ENCODE data around the gene APBB1. TPM values are rescaled to one million over a fixed set of nuclear protein-coding genes. Genes with fewer than 3 reads are reported as not detected.

Gene APBB1
- total and polyA plus RNA-seq, 10 of the 15 experiments (the other 5 are each of a cell fraction or from before 2014, with no cell fraction given): 0.31 to 10.6 (median 5.4) TPM

- ChIA-PET CTCF (interaction anchor here (1.1 to 1.8 kb wide), 3 partner anchors 30 to 33 kb away, joined by 3 to 6 read pairs (median 6); partner anchors contain the start of gene HPX), SMC1A (ENCODE audit: uncharacterized antibody, unreplicated experiment) (interaction anchor here (0.7 kb wide), 1 partner anchor 8 kb away, joined by 3 read pairs; no protein-coding TSS in a partner anchor), RAD21 (ENCODE audit: unreplicated experiment) (interaction anchor here (1.2 to 1.3 kb wide), 2 partner anchors 32 to 97 kb away, joined by 3 to 5 read pairs; no protein-coding TSS in a partner anchor), POLR2A (interaction anchor here (1.3 kb wide), 1 partner anchor 8 kb away, joined by 3 read pairs; no protein-coding TSS in a partner anchor)
- Histone ChIP-seq H3K9ac (ENCODE audit: control insufficient read depth, insufficient read depth, low read length) (no peak overlapping the region), H3K36me3 (ENCODE audit: control insufficient read depth in 2 of 2, insufficient read depth in 2 of 2, low read length in 1 of 2) (no peaks in the 10 kb centered on the region), H3K9me3 (replicated peaks; ENCODE audit: control insufficient read depth, insufficient read depth, low read length) (no peaks in the 10 kb centered on the region), H3K4me1 (ENCODE audit: control insufficient read depth, insufficient read depth, low read length) (peaks cover 8% of the 10 kb centered on the region), H3K27me3 (replicated peaks in 1 of 2; ENCODE audit: control insufficient read depth in 2 of 2, insufficient read depth in 2 of 2, low read length in 1 of 2) (no peaks in the 10 kb centered on the region), H3K4me3 (no peak overlapping the region), H3K79me2 (ENCODE audit: control insufficient read depth, insufficient read depth, low read length) (no peaks in the 10 kb centered on the region), H3K27ac (ENCODE audit: control insufficient read depth, insufficient read depth) (no peak overlapping the region), H3K4me2 (ENCODE audit: control insufficient read depth, insufficient read depth) (no peak overlapping the region), H4K20me1 (ENCODE audit: control insufficient read depth, insufficient read depth) (no peaks in the 10 kb centered on the region; the same call in 1 of the 2 replicates), H2AFZ (ENCODE audit: control insufficient read depth, low read depth, low read length) (no peak overlapping the region)
- WGBS (ENCODE audit: insufficient coverage, insufficient replicate concordance, low lambda C conversion rate, missing lambda C conversion rate): 85% methylated on average over 23 of the region's 23 CpGs
- ATAC-seq (no peak), FAIRE-seq (no peak), DNase-seq (ENCODE audit: low read depth, low spot score) (no peak)
- BruUV-seq (replicated peaks): no TSS peak
- in situ Hi-C loops (cut with MboI) (no loop called here), intact Hi-C loops (cut with micrococcal nuclease; ENCODE audit: unreplicated experiment) (no loop called here)
- TF ChIP-seq FOS (IDR thresholded peaks at IDR 0.05; ENCODE audit: borderline replicate concordance, extremely low read depth, insufficient read length) (no peak), NR2C2 (IDR thresholded peaks at IDR 0.05; ENCODE audit: borderline replicate concordance, control insufficient read depth, insufficient read length, low read depth) (no peak), GABPA (IDR thresholded peaks at IDR 0.05; ENCODE audit: low read depth) (no peak), BCL3 (IDR thresholded peaks at IDR 0.05; ENCODE audit: borderline replicate concordance, insufficient read depth, low read depth, low read length, poor library complexity, severe bottlenecking) (no peak), PAX8 (IDR thresholded peaks at IDR 0.05) (no peak), ZBED1 (IDR thresholded peaks at IDR 0.05; ENCODE audit: borderline replicate concordance) (no peak), CHD2 (IDR thresholded peaks at IDR 0.05; ENCODE audit: borderline replicate concordance, low read depth, low read length) (no peak), MEF2B (IDR thresholded peaks at IDR 0.05; ENCODE audit: partially characterized antibody, poor library complexity, severe bottlenecking) (no peak), TARDBP (IDR thresholded peaks at IDR 0.05; ENCODE audit: borderline replicate concordance) (no peak), MAX (IDR thresholded peaks at IDR 0.05; ENCODE audit: low read depth, low read length) (no peak), ZNF24 (IDR thresholded peaks at IDR 0.05) (no peak), CHD1 (IDR thresholded peaks at IDR 0.05; ENCODE audit: low read depth, low read length) (no peak), BMI1 (IDR thresholded peaks at IDR 0.05; ENCODE audit: borderline replicate concordance) (no peak)
- TF ChIP-seq, protein P1, sequence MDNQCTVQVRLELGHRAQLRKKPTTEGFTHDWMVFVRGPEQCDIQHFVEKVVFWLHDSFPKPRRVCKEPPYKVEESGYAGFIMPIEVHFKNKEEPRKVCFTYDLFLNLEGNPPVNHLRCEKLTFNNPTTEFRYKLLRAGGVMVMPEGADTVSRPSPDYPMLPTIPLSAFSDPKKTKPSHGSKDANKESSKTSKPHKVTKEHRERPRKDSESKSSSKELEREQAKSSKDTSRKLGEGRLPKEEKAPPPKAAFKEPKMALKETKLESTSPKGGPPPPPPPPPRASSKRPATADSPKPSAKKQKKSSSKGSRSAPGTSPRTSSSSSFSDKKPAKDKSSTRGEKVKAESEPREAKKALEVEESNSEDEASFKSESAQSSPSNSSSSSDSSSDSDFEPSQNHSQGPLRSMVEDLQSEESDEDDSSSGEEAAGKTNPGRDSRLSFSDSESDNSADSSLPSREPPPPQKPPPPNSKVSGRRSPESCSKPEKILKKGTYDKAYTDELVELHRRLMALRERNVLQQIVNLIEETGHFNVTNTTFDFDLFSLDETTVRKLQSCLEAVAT (IDR thresholded peaks at IDR 0.05): no peak
- TF ChIP-seq, protein P2, sequence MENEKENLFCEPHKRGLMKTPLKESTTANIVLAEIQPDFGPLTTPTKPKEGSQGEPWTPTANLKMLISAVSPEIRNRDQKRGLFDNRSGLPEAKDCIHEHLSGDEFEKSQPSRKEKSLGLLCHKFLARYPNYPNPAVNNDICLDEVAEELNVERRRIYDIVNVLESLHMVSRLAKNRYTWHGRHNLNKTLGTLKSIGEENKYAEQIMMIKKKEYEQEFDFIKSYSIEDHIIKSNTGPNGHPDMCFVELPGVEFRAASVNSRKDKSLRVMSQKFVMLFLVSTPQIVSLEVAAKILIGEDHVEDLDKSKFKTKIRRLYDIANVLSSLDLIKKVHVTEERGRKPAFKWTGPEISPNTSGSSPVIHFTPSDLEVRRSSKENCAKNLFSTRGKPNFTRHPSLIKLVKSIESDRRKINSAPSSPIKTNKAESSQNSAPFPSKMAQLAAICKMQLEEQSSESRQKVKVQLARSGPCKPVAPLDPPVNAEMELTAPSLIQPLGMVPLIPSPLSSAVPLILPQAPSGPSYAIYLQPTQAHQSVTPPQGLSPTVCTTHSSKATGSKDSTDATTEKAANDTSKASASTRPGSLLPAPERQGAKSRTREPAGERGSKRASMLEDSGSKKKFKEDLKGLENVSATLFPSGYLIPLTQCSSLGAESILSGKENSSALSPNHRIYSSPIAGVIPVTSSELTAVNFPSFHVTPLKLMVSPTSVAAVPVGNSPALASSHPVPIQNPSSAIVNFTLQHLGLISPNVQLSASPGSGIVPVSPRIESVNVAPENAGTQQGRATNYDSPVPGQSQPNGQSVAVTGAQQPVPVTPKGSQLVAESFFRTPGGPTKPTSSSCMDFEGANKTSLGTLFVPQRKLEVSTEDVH (IDR thresholded peaks at IDR 0.05; ENCODE audit: low read depth, partially characterized antibody): no peak
- TF ChIP-seq, protein P3, sequence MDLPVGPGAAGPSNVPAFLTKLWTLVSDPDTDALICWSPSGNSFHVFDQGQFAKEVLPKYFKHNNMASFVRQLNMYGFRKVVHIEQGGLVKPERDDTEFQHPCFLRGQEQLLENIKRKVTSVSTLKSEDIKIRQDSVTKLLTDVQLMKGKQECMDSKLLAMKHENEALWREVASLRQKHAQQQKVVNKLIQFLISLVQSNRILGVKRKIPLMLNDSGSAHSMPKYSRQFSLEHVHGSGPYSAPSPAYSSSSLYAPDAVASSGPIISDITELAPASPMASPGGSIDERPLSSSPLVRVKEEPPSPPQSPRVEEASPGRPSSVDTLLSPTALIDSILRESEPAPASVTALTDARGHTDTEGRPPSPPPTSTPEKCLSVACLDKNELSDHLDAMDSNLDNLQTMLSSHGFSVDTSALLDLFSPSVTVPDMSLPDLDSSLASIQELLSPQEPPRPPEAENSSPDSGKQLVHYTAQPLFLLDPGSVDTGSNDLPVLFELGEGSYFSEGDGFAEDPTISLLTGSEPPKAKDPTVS (IDR thresholded peaks at IDR 0.05; ENCODE audit: low read depth, low read length): no peak
Observed at GRCh38 chr11:6410695-6411430, 8.0 kb downstream of the APBB1 start.

Data from GM12878 (cell line).